K562 (cell line): ENCODE measurements around the gene CHRND. TPM values are rescaled to one million over a fixed set of nuclear protein-coding genes. Genes with fewer than 3 reads are reported as not detected.

Experiments
- ATAC-seq: fragments of 200-7000 bp; cut with Tn5 transposase; 3 replicates; pipeline ENCODE4 v1.9.1; 2020; ENCODE audit warnings: moderate library complexity
- BruUV-seq: library from RNA; stranded (reverse); fragments of 400-500 nt; replicated peaks from 2 replicates; lab custom pipeline; 2021; lab: Mats Ljungman, UMichigan
- CTCF ChIA-PET: fragments of 300-600 bp; formaldehyde crosslinking; extraction: SDS; loops from one replicate; lab custom pipeline; 2021; ENCODE audit warnings: low intra/inter-chr PET ratio; lab: Yijun Ruan, JAX
- POLR2A ChIA-PET: fragments of 300-600, 350-650 bp; sonication (Branson Sonifier 250); formaldehyde crosslinking; extraction: SDS; loops from one replicate; lab custom pipeline; 2021; ENCODE audit warnings: antibody characterized with exemption, inconsistent platforms; lab: Yijun Ruan, JAX
- DNase-seq, 4 experiments: peaks; one replicate each; pipeline versions ENCODE4 v3.0.0 to v3.0.0-alpha.2; 2011 to 2018; ENCODE audit warnings: low spot score in 3 of 4, mixed read lengths in 3 of 4; ENCODE audit errors: extremely low read depth in 1 of 4
- FAIRE-seq: peaks from 2 replicates; lab custom pipeline; 2011; peaks lifted over from hg19 to GRCh38; lab: Jason Lieb, UNC
- H2AFZ ChIP-seq: 2 replicates; pipeline ENCODE4 v1.6.0; 2011; ENCODE audit warnings: low read depth, low read length, control low read depth, inconsistent platforms
- H3K27ac ChIP-seq: fragments of 200-600 bp; 3 replicates; pipeline ENCODE4 v1.8.0; 2011; ENCODE audit warnings: low read depth, mild to moderate bottlenecking, control low read depth, inconsistent platforms, low read length, moderate library complexity, mixed read lengths; ENCODE audit errors: extremely low read depth
- H3K27me3 ChIP-seq, 2 experiments: fragments of 300-600 bp in 1 of 2; 2 replicates in 1 of 2; 3 replicates in 1 of 2; pipeline versions ENCODE4 v1.6.0 to v1.8.0; 2011; ENCODE audit warnings: inconsistent platforms in 2 of 2, low read length in 2 of 2, mild to moderate bottlenecking in 1 of 2, mixed read lengths in 1 of 2, moderate library complexity in 1 of 2; ENCODE audit not compliant: control insufficient read depth in 2 of 2, insufficient read depth in 2 of 2
- H3K36me3 ChIP-seq: fragments of 300-600 bp; 3 replicates; pipeline ENCODE4 v1.8.0; 2011; ENCODE audit warnings: mild to moderate bottlenecking, low read length, inconsistent platforms; ENCODE audit not compliant: control insufficient read depth, insufficient read depth
- H3K4me1 ChIP-seq, 2 experiments: fragments of 200-600 bp in 1 of 2; replicated peaks in 1 of 2; 2 replicates in 1 of 2; 3 replicates in 1 of 2; pipeline versions ENCODE4 v1.5.1 to v1.8.0; 2011; ENCODE audit warnings: inconsistent platforms in 2 of 2, low read length in 2 of 2, mild to moderate bottlenecking in 1 of 2, mixed read lengths in 1 of 2, moderate library complexity in 1 of 2; ENCODE audit not compliant: control insufficient read depth in 2 of 2, insufficient read depth in 2 of 2
- H3K4me2 ChIP-seq: 2 replicates; pipeline ENCODE4 v1.6.1; 2011; ENCODE audit warnings: low read length, control low read depth, inconsistent platforms, mixed read lengths; ENCODE audit not compliant: insufficient read depth
- H3K4me3 ChIP-seq: fragments of 200-600 bp; sonication (generic), shearing (Covaris generic); 2 replicates; pipeline ENCODE4 v1.5.1; 2016; ENCODE audit warnings: control low read depth, inconsistent platforms
- H3K79me2 ChIP-seq: fragments of 200-600 bp; 3 replicates; pipeline ENCODE4 v1.8.0; 2011; ENCODE audit warnings: low read length, inconsistent platforms; ENCODE audit not compliant: control insufficient read depth, insufficient read depth
- H3K9ac ChIP-seq, 2 experiments: 2 replicates each; pipeline versions ENCODE4 v1.6.0 to v1.6.1; 2011; ENCODE audit warnings: low read depth in 2 of 2, low read length in 2 of 2, control low read depth in 1 of 2, inconsistent platforms in 1 of 2, mild to moderate bottlenecking in 1 of 2, mixed read lengths in 1 of 2; ENCODE audit not compliant: insufficient read depth in 1 of 2
- H3K9me1 ChIP-seq: one replicate; pipeline ENCODE4 v1.6.0; 2011; ENCODE audit warnings: inconsistent platforms, mild to moderate bottlenecking, low read length, moderate library complexity; ENCODE audit not compliant: control insufficient read depth, insufficient read depth
- H3K9me3 ChIP-seq: replicated peaks from 2 replicates; pipeline ENCODE4 v1.5.1; 2011; ENCODE audit warnings: low read depth, low read length, inconsistent platforms; ENCODE audit not compliant: control insufficient read depth, insufficient read depth
- H4K20me1 ChIP-seq: replicated peaks from 2 replicates; pipeline ENCODE4 v1.6.1; 2011; ENCODE audit warnings: low read length, inconsistent platforms, mixed read lengths; ENCODE audit not compliant: control insufficient read depth, insufficient read depth
- CEBPZ ChIP-seq: fragments of 150-350 bp; IDR thresholded peaks from 2 replicates; pipeline ENCODE4 v1.6.1; 2014; ENCODE audit warnings: low read depth, mild to moderate bottlenecking, low read length, borderline replicate concordance
- ELF2 ChIP-seq: fragments of 250-450 bp; sonication (Bioruptor Pico); IDR thresholded peaks from 2 replicates; pipeline ENCODE4 v1.5.0; 2021; ENCODE audit warnings: mild to moderate bottlenecking
- KHSRP ChIP-seq: fragments of 450-650 bp; IDR thresholded peaks from 2 replicates; pipeline ENCODE4 v1.6.1; 2017
- MAFG ChIP-seq: fragments of 450-650 bp; conservative IDR thresholded peaks from 2 replicates; pipeline ENCODE4 v1.6.1; 2016; ENCODE audit warnings: missing genetic modification characterization, missing compliant biosample characterization
- MLLT1 ChIP-seq, 2 experiments: fragments of 450-650 bp; IDR thresholded peaks; 2 replicates each; pipeline ENCODE4 v1.6.1; 2016
- NR1H2 ChIP-seq: sonication (generic); formaldehyde crosslinking; IDR thresholded peaks from 2 replicates; pipeline ENCODE4 v1.4.0; 2020; ENCODE audit warnings: mild to moderate bottlenecking, missing genetic modification reagents
- NR4A1 ChIP-seq, 2 experiments: fragments of 250-450 bp in 1 of 2; fragments of 450-650 bp in 1 of 2; sonication (Bioruptor Pico) in 1 of 2; IDR thresholded peaks; 2 replicates each; pipeline versions ENCODE4 v1.4.0 to v1.6.1; 2016 to 2020; ENCODE audit warnings: mild to moderate bottlenecking in 2 of 2, missing compliant biosample characterization in 1 of 2, missing genetic modification characterization in 1 of 2, moderate library complexity in 1 of 2
- PHF8 ChIP-seq: fragments of 200-600 bp; sonication (generic); IDR thresholded peaks from 2 replicates; pipeline ENCODE4 v1.6.1; 2012; ENCODE audit warnings: mixed run types, mild to moderate bottlenecking, inconsistent platforms, low read length, moderate library complexity, borderline replicate concordance
- ZBTB33 ChIP-seq: sonication (generic); formaldehyde crosslinking; IDR thresholded peaks from 2 replicates; pipeline ENCODE4 v1.8.1; 2023; ENCODE audit warnings: mild to moderate bottlenecking, missing genetic modification reagents
- ZNF518B ChIP-seq: fragments of 250-450 bp; sonication (Bioruptor Pico); IDR thresholded peaks from 2 replicates; pipeline ENCODE4 v1.5.0; 2021; ENCODE audit warnings: mild to moderate bottlenecking, moderate library complexity
- WGBS: fragments of 100-300 bp; shearing (Covaris generic); methylation state at CpG from one replicate; pipeline ENCODE4 v1.1.6; 2016; ENCODE audit warnings: low coverage, mixed read lengths; ENCODE audit not compliant: insufficient coverage; ENCODE audit errors: missing lambda C conversion rate; 5-methylcytosine and 5-hydroxymethylcytosine counted together
- in situ Hi-C: fragments of 300-500 bp; cut with MboI; formaldehyde crosslinking; loops from 4 replicates; pipeline ENCODE4 v1.15.0; 2018; ENCODE audit warnings: inconsistent platforms, mixed read lengths
- intact Hi-C: fragments of 100-400 bp; cut with micrococcal nuclease; formaldehyde crosslinking; loops from 2 replicates; pipeline ENCODE4 v1.14.2; 2022
- polyA plus RNA-seq, 8 experiments: library from polyadenylated mRNA; depleted of rRNA in 4 of 8; stranded (reverse) in 5 of 8; unstranded in 3 of 8; fragments of >200 nt; fragmentation: Nextera tagmentation in 2 of 8; fragmentation: Illumina TruSeq in 1 of 8; extraction: Ambion mirVana in 2 of 8; extraction: Trizol in 1 of 8; gene quantifications; 2 replicates each; pipeline versions ENCODE4 v1.2.1 to v1.2.3, GENCODE V29; 2011 to 2014; ENCODE audit warnings: inconsistent platforms in 1 of 8, missing spikeins in 1 of 8
- total RNA-seq, 7 experiments: library from RNA; depleted of rRNA in 6 of 7; stranded (reverse); fragments of >200 nt in 6 of 7; fragmentation: Illumina TruSeq in 2 of 7; extraction: Trizol in 2 of 7; gene quantifications; 2 replicates each; pipeline versions ENCODE4 v1.2.1 to v1.2.3, GENCODE V29; 2011 to 2021; ENCODE audit warnings: low replicate concordance in 1 of 7

Gene CHRND
- total and polyA plus RNA-seq, 9 of the 15 experiments (the other 6 are each of a cell fraction or from before 2014, with no cell fraction given), result not detected

- H3K27ac ChIP-seq, result no peak overlapping the region
- ChIA-PET POLR2A (no interaction called here), CTCF (no interaction called here)
- H3K9me3 ChIP-seq, result no peaks in the 10 kb centered on the region
- no peak overlapping the region for H3K4me3 ChIP-seq
- intact Hi-C loops (no loop called here), in situ Hi-C loops (no loop called here)
- ATAC-seq, result no peak
- no peak for FAIRE-seq
- H3K4me1 ChIP-seq, result no peaks in the 10 kb centered on the region
- peaks cover 0 to 10% of the 10 kb centered on the region in 2 experiments; a peak in 2 of 5 replicates for H3K27me3 ChIP-seq
- BruUV-seq, result no TSS peak
- no peaks in the 10 kb centered on the region for H3K36me3 ChIP-seq
- no peaks in the 10 kb centered on the region for H3K9me1 ChIP-seq
- H4K20me1 ChIP-seq, result no peaks in the 10 kb centered on the region
- 25% methylated on average over 13 of the region's 74 CpGs for WGBS
- no peak overlapping the region for H3K4me2 ChIP-seq
- DNase-seq, result no peak
- H3K79me2 ChIP-seq, result no peaks in the 10 kb centered on the region
- H3K9ac ChIP-seq, result no peak overlapping the region
- no peak overlapping the region for H2AFZ ChIP-seq
- TF ChIP-seq CEBPZ (no peak), NR4A1 (CRISPR knock-in tag; IDR thresholded peaks at IDR 0.05) (no peak), NR4A1 (tag; IDR thresholded peaks at IDR 0.05) (no peak), NR1H2 (CRISPR knock-in tag) (no peak), ZNF518B (CRISPR knock-in tag) (no peak), PHF8 (no peak), MLLT1 (IDR thresholded peaks at IDR 0.05) (no peak), ELF2 (CRISPR knock-in tag) (no peak), KHSRP (no peak), ZBTB33 (CRISPR knock-in tag) (no peak), MAFG (tag) (no peak)
Measured at GRCh38 chr2:232486558-232487384, 39.2 kb upstream of the CHRND start.
